OCI-LY1 (cell line): Measurements from ENCODE around the gene ASXL2.

Experiments
- CTCF ChIP-seq: fragments of 200-600 bp; sonication (generic), shearing (Covaris generic); IDR thresholded peaks from 2 replicates; pipeline ENCODE4 v1.5.1; 2017; ENCODE audit warnings: mild to moderate bottlenecking, antibody characterized with exemption, low read length, moderate library complexity, mixed read lengths
- EZH2 ChIP-seq: fragments of 200-600 bp; sonication (generic), shearing (Covaris generic); IDR thresholded peaks from 2 replicates; pipeline ENCODE4 v1.8.0; 2017; ENCODE audit warnings: borderline replicate concordance, mixed run types, mild to moderate bottlenecking, antibody characterized with exemption, low read length, moderate library complexity, mixed read lengths

DNA sequence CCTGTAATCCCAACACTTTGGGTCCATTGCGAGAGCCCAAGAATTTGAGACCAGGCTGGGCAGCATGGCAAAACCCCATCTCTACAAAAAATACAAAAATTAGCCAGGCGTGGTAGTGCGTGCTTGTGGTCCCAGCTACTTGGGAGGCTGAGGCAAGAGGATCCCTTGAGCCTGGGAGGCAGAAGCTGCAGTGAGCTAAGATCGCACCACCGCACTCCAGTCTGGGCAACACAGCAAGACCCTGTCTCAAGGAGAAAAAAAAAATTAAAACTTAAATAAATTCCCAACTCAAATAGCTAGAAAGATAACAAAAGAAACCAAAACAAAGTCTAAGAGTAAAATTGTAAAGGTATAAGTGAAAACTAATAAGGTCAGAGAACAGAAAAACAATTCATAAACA, 6.2 kb downstream of the ASXL2 start:
- TF ChIP-seq CTCF (no peak), EZH2 (no peak)
